ENCODE results near the gene SOD1. TPM values are rescaled to one million over a fixed set of nuclear protein-coding genes. Genes with fewer than 3 reads are reported as not detected.

The SOD1 gene
- total and polyA plus RNA-seq, 2 of the 8 experiments (the other 6 are each of a cell fraction or from before 2014, with no cell fraction given), result 192 to 226 TPM

DNA sequence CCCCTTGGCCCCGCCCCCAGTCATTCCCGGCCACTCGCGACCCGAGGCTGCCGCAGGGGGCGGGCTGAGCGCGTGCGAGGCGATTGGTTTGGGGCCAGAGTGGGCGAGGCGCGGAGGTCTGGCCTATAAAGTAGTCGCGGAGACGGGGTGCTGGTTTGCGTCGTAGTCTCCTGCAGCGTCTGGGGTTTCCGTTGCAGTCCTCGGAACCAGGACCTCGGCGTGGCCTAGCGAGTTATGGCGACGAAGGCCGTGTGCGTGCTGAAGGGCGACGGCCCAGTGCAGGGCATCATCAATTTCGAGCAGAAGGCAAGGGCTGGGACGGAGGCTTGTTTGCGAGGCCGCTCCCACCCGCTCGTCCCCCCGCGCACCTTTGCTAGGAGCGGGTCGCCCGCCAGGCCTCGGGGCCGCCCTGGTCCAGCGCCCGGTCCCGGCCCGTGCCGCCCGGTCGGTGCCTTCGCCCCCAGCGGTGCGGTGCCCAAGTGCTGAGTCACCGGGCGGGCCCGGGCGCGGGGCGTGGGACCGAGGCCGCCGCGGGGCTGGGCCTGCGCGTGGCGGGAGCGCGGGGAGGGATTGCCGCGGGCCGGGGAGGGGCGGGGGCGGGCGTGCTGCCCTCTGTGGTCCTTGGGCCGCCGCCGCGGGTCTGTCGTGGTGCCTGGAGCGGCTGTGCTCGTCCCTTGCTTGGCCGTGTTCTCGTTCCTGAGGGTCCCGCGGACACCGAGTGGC, at the start of gene SOD1 (continued):
- TF ChIP-seq TCF12 (IDR thresholded peaks at IDR 0.05; ENCODE audit: low read depth, low read length), result no peak
- peak; percentile 76 to 96 for TF ChIP-seq POLR2A (IDR thresholded peaks at IDR 0.05; ENCODE audit: control extremely low read depth in 1 of 2, low read depth in 2 of 2, low read length in 2 of 2)
- TF ChIP-seq, protein P1, sequence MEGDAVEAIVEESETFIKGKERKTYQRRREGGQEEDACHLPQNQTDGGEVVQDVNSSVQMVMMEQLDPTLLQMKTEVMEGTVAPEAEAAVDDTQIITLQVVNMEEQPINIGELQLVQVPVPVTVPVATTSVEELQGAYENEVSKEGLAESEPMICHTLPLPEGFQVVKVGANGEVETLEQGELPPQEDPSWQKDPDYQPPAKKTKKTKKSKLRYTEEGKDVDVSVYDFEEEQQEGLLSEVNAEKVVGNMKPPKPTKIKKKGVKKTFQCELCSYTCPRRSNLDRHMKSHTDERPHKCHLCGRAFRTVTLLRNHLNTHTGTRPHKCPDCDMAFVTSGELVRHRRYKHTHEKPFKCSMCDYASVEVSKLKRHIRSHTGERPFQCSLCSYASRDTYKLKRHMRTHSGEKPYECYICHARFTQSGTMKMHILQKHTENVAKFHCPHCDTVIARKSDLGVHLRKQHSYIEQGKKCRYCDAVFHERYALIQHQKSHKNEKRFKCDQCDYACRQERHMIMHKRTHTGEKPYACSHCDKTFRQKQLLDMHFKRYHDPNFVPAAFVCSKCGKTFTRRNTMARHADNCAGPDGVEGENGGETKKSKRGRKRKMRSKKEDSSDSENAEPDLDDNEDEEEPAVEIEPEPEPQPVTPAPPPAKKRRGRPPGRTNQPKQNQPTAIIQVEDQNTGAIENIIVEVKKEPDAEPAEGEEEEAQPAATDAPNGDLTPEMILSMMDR (IDR thresholded peaks at IDR 0.05; ENCODE audit: control extremely low read depth in 1 of 3, insufficient read depth in 1 of 3, low read depth in 1 of 3, low read length in 3 of 3), result no peak
- peak; percentile 55 for TF ChIP-seq BACH1 (IDR thresholded peaks at IDR 0.05; ENCODE audit: low read length)
- TF ChIP-seq, protein P2, sequence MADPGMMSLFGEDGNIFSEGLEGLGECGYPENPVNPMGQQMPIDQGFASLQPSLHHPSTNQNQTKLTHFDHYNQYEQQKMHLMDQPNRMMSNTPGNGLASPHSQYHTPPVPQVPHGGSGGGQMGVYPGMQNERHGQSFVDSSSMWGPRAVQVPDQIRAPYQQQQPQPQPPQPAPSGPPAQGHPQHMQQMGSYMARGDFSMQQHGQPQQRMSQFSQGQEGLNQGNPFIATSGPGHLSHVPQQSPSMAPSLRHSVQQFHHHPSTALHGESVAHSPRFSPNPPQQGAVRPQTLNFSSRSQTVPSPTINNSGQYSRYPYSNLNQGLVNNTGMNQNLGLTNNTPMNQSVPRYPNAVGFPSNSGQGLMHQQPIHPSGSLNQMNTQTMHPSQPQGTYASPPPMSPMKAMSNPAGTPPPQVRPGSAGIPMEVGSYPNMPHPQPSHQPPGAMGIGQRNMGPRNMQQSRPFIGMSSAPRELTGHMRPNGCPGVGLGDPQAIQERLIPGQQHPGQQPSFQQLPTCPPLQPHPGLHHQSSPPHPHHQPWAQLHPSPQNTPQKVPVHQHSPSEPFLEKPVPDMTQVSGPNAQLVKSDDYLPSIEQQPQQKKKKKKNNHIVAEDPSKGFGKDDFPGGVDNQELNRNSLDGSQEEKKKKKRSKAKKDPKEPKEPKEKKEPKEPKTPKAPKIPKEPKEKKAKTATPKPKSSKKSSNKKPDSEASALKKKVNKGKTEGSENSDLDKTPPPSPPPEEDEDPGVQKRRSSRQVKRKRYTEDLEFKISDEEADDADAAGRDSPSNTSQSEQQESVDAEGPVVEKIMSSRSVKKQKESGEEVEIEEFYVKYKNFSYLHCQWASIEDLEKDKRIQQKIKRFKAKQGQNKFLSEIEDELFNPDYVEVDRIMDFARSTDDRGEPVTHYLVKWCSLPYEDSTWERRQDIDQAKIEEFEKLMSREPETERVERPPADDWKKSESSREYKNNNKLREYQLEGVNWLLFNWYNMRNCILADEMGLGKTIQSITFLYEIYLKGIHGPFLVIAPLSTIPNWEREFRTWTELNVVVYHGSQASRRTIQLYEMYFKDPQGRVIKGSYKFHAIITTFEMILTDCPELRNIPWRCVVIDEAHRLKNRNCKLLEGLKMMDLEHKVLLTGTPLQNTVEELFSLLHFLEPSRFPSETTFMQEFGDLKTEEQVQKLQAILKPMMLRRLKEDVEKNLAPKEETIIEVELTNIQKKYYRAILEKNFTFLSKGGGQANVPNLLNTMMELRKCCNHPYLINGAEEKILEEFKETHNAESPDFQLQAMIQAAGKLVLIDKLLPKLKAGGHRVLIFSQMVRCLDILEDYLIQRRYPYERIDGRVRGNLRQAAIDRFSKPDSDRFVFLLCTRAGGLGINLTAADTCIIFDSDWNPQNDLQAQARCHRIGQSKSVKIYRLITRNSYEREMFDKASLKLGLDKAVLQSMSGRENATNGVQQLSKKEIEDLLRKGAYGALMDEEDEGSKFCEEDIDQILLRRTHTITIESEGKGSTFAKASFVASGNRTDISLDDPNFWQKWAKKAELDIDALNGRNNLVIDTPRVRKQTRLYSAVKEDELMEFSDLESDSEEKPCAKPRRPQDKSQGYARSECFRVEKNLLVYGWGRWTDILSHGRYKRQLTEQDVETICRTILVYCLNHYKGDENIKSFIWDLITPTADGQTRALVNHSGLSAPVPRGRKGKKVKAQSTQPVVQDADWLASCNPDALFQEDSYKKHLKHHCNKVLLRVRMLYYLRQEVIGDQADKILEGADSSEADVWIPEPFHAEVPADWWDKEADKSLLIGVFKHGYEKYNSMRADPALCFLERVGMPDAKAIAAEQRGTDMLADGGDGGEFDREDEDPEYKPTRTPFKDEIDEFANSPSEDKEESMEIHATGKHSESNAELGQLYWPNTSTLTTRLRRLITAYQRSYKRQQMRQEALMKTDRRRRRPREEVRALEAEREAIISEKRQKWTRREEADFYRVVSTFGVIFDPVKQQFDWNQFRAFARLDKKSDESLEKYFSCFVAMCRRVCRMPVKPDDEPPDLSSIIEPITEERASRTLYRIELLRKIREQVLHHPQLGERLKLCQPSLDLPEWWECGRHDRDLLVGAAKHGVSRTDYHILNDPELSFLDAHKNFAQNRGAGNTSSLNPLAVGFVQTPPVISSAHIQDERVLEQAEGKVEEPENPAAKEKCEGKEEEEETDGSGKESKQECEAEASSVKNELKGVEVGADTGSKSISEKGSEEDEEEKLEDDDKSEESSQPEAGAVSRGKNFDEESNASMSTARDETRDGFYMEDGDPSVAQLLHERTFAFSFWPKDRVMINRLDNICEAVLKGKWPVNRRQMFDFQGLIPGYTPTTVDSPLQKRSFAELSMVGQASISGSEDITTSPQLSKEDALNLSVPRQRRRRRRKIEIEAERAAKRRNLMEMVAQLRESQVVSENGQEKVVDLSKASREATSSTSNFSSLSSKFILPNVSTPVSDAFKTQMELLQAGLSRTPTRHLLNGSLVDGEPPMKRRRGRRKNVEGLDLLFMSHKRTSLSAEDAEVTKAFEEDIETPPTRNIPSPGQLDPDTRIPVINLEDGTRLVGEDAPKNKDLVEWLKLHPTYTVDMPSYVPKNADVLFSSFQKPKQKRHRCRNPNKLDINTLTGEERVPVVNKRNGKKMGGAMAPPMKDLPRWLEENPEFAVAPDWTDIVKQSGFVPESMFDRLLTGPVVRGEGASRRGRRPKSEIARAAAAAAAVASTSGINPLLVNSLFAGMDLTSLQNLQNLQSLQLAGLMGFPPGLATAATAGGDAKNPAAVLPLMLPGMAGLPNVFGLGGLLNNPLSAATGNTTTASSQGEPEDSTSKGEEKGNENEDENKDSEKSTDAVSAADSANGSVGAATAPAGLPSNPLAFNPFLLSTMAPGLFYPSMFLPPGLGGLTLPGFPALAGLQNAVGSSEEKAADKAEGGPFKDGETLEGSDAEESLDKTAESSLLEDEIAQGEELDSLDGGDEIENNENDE (IDR thresholded peaks at IDR 0.05; ENCODE audit: insufficient replicate concordance, low read length), result no peak
- no peak for TF ChIP-seq NANOG (IDR thresholded peaks at IDR 0.05; ENCODE audit: insufficient read depth, low read depth, low read length, poor library complexity, severe bottlenecking)
- peak; percentile 24; the same call in 1 of the 2 replicates for TF ChIP-seq YY1 (IDR thresholded peaks at IDR 0.05; ENCODE audit: low read depth, low read length)
- TF ChIP-seq CTBP2 (IDR thresholded peaks at IDR 0.05; ENCODE audit: borderline replicate concordance, insufficient read depth, insufficient read length, low read length), result no peak
